ENCODE results near the gene LRP8. TPM values are rescaled to one million over a fixed set of nuclear protein-coding genes. Genes with fewer than 3 reads are reported as not detected.

LRP8 gene
- polyA plus RNA-seq, 6 donors from 2014 or later, result 0.21 to 1.5 (median 0.57) TPM; not detected in 1

DNA sequence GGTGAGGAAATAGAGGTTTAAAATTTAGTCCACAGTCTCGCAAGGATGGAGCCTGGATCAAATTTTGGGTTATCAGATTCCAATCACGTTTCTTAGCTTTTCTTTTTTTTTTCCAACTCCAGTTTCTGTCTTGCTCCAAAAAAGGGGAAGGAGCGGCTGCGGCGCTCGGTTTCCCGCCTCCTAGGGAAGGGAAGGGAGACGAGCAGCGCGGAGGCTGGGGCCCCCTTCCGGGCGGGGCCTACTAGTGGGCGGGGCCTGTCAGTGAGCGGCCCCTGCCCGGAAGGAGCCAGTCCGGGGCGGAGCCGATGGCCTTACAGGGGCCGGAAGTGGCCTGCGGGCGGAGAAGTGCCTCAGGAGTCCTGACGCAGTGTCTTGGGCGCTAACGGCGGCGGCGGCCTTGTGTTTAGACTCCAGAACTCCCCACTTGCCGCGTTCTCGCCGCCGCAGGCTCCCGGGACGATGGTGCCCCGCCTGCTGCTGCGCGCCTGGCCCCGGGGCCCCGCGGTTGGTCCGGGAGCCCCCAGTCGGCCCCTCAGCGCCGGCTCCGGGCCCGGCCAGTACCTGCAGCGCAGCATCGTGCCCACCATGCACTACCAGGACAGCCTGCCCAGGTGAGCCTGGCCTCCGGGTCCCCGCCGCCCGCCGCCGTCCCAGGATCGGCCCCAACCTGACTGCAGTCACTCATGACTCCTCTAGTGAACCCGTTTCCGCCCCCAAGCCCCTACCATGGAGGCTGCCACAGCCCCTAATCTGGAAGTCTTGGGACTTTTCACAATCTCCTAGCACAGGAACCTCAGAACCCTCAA is 131.2 kb downstream of the LRP8 start, which contains the start of gene CPT2:
Gene CPT2, plus strand, starts transcription at position 340 of the 806 bp plus-strand sequence. Its CDS starts 120 bp downstream, at position 460.
- Mint-ChIP-seq H3K27ac (peak within 1 kb of the TSS; percentile 90 to 99 (median 97)), H3K4me1 (peaks cover 16 to 36% (median 21%) of the 10 kb centered on the region in 3 donors), H3K9me3 (peaks cover 0 to 4% (median 0%) of the 10 kb centered on the region in 7 donors), H3K27me3 (no peaks in the 10 kb centered on the region), H3K36me3 (peaks cover 0 to 13% of the 10 kb centered on the region in 2 donors), H3K4me3 (peak within 1 kb of the TSS; percentile 83 to 98 (median 96))
- DNase-seq (peak; percentile 83), ATAC-seq (ENCODE audit: low read depth in 2 of 2) (peak; percentile 94 to 96)

DNA sequence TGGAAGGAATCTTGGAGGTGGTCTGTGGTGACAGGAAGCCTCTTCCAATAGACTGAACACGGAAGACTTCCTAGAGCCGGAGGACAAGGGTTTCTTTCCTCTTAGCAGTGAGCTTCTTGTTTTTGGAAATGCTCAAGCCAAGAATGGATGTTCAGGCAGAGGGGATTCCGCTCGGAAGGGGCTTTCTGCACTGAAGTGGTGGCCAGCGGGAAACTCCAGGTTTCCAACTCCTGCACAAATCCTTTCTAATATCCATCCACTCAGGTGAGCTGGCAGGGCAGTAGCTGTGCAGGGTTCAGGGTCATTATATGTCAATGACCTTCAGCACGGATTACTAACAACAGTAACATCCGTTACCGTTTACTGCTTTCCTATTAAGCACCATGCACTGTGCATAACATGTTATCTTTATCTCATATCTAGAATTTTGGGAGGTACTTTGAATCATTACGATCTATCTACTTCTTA is 131.8 kb downstream of the LRP8 start:
- H3K27ac Mint-ChIP-seq, result peak overlapping the region; percentile 83 to 93 (median 90)
- H3K4me3 Mint-ChIP-seq, result peak overlapping the region; percentile 83 to 98 (median 94)
- DNase-seq (no peak), ATAC-seq (ENCODE audit: low read depth in 2 of 2) (peak; percentile 21 to 25)
- H3K9me3 Mint-ChIP-seq, result peaks cover 0 to 4% (median 0%) of the 10 kb centered on the region in 7 donors
- H3K36me3 Mint-ChIP-seq, result peaks cover 0 to 13% of the 10 kb centered on the region in 2 donors
- peaks cover 16 to 36% (median 21%) of the 10 kb centered on the region in 3 donors for H3K4me1 Mint-ChIP-seq
- no peaks in the 10 kb centered on the region for H3K27me3 Mint-ChIP-seq

DNA sequence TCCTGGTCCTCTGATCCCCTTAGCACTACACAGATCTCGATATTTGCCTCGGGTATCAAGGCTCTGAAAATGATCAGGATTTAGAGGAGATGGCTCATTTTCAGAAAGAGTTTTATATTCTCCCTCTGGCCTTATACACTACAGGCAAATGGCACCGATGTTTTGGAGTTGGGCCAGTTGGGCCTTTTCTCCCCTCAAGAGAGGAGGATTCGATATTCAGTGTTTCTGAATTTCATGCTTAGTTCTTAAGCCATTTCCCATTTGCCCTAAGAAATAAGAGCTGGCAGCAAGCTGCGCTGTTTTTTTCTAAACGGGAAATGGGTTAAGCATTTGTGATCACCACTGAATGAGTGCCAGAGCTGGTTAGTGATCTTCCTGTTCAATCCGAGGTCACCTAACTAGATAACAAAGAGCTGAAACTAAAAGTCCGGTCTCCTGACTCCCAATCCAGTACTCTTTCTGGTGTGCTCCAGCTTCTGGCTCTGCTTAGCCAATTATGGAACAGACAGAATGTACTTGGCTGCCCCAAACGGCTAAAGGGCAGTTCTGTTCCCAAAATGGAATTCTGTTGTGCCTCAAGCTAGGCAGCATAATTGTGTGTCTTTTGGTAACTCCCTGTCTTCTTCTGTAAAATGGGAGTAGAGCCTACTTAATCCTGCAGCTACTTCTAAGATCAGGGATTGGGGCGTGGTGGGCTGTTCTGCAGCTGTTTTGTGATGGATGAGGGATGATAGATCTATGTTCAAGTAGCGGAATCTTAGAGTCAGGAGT is 132.4 kb downstream of the LRP8 start:
- Mint-ChIP-seq H3K36me3 (peaks cover 0 to 13% of the 10 kb centered on the region in 2 donors), H3K9me3 (peaks cover 0 to 4% (median 0%) of the 10 kb centered on the region in 7 donors), H3K27me3 (no peaks in the 10 kb centered on the region), H3K27ac (peak overlapping the region in 2 of 6 donors; percentile 25 to 81), H3K4me3 (peak overlapping the region in 7 of 8 donors; percentile 67 to 98 (median 94)), H3K4me1 (peaks cover 16 to 36% (median 21%) of the 10 kb centered on the region in 3 donors)
- DNase-seq (no peak), ATAC-seq (ENCODE audit: low read depth in 2 of 2) (no peak)

Other genes with a start within 250 kb of the LRP8 start
- gene SLC1A7, start 185.4 kb downstream of the LRP8 start, polyA plus RNA-seq (ENCODE audit: low read depth in 6 of 6), result not detected
- gene CPT2, start 131.2 kb downstream of the LRP8 start, polyA plus RNA-seq (ENCODE audit: low read depth in 6 of 6), result 10 to 100 TPM; 21.2 to 39.1 (median 28.5) TPM
- 10 to 100 TPM; 34.5 to 63.0 (median 52.5) TPM for gene CZIB, start 107.4 kb downstream of the LRP8 start, polyA plus RNA-seq (ENCODE audit: low read depth in 6 of 6)
- gene MAGOH, start 89.6 kb downstream of the LRP8 start, polyA plus RNA-seq (ENCODE audit: low read depth in 6 of 6), result 100 to 1,000 TPM in 5 of 6 donors, 10 to 100 TPM in 1; 44.2 to 124 (median 117) TPM
- not detected for gene DMRTB1, start 131.3 kb upstream of the LRP8 start, polyA plus RNA-seq (ENCODE audit: low read depth in 6 of 6)